HG03432 (cell line): ENCODE results near the gene HDDC2.
A peak's percentile ranks its signal among the peaks of the same experiment; 100 is the strongest.

Experiments used
- ATAC-seq: cut with Tn5 transposase; IDR thresholded peaks from one replicate; pipeline ENCODE4 v1.9.1; 2021; ENCODE audit warnings: mild to moderate bottlenecking, moderate library complexity; ENCODE audit not compliant: unreplicated experiment

Gene HDDC2

GRCh38 chr6:125271486-125272159 is 30.1 kb downstream of the HDDC2 start:
- ATAC-seq: no peak

DNA sequence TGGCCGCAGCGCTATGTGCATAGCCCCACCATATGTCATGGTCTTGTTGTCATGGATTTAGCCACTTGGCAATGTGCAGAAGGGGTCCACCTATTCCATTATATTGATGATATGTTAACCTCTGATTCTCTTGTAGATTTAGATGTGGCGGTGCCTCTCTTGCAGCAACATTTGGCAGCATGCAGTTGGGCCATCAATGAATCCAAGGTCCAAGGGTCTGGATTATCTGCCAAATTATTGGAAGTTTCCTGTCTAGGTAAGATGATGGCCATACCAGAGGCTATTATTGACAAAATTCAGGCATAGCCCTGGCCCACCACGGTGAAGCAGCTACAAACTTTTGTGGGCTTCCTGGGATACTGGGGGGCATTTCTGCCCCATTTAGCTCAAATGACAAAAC is 31.4 kb downstream of the HDDC2 start:
- no peak for ATAC-seq

- no peak for ATAC-seq
Measured at GRCh38 chr6:125269328-125269985, 32.3 kb downstream of the HDDC2 start.

DNA sequence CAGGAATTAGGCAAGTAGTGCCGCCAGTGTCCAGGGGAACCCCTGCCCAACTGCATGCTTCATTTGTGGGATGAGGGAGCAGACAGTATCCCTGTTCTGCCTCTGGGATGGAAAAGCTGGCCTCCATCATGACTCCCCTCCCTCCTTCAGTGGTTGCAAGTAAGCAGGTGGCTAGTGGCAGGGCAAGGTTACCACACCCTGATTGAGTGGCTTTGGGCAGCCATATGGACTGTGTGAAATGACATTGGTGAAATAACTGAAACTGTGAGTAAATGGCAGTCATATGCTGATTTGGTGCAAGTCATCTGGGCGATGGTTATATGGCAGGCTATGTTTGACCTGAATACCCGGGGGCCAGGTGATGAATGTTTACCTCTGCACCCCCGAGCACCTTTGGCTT is 33.0 kb downstream of the HDDC2 start:
- no peak for ATAC-seq

GRCh38 chr6:125267806-125268523 is 33.8 kb downstream of the HDDC2 start:
- ATAC-seq: no peak

DNA sequence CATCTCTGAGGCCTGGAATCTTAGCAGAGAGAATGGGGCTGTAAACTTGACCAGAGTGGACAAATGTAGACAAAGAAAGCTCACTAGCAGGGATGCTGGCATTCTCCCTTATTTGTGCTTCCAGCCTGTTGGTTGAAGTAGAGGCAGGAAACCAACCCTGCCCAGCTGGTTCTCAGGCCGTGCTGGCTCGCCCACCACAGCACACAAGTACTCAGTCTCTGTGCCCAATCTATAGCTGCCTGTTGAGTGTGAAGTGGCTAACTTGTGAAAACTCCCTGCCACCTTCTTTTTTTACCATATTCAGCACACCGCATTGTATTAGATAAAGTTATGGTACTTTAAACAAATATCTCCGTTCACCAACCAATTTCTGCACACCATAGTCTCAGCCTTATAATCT is 37.3 kb downstream of the HDDC2 start:
- no peak for ATAC-seq

DNA sequence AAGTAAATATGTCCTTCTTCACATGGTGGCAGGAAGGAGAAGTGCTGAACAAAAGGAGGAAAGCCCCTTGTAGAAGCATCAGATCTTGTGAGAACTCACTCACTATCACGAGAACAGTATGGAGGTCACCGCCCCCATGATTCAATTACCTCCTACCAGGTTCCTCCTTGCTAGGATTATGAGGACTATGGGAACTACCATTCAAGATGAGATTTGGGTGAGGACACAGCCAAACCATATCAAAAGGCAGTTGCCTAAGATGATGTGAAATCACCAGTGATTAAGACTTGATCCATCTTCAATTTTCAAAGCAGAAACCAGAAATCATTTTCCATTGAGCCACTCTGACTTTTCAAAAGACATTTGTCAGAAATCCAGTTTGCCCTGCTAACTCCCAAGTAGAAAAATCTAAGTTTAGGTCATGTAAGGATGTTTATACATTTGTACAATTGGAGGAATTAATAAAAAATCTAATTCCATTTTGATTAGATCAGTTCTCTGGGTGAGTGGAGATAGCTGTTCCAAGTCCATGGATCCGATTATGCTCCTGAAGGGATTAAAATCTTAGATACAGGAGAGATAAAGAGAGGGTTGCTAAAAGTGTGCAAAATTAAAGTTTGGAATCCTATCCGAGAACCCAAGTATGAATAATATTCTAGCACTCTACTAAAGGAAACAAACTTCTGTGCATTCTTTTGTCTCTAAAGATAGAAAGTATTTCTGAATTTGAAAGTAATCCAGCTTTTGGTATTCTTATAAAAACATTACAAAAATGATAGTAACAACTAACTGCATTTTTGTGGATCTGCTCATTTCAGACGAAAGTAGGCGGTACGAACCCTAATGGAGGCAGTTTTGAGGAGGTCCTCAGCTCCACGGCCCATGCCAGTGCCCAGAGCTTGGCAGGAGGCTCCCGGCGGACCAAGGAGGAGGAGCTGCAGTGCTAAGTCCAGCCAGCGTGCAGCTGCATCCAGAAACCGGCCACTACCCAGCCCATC is 39.5 kb downstream of the HDDC2 start:
- ATAC-seq: no peak

GRCh38 chr6:125259354-125259736 is 42.4 kb downstream of the HDDC2 start:
- no peak for ATAC-seq

DNA sequence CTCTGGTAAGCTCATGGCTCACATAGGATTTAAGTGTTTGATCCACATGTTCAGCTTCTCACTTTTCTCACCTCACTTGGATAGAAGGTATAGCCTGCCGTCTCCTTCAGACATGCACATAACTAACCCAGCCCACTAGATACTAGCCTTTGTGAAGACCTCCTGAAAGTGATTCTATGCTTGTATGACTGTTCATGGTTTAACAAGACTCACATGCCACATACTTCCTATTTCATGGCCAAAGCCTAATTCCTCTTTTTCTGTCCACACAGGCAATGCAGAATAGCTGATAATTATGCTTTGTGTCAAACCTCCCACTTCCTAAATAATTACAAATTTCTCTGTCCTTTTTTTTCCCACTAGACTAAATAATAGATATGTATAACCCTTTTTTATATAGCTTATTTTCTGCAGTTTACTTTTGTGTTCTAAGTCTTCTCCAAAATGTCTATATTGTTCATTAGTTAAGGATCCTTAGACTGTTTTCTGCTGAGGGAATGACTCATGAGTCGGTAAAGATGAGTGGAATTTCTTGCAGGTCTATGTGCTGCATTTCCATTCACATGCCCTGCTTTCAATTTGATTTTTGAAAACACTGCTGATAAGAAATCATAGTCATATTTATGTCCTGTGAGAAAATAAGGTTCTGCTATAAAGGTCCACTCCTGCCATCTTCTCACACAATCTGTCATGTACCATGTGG is 43.0 kb downstream of the HDDC2 start:
- peak; percentile 69 for ATAC-seq

GRCh38 chr6:125257351-125257750 is 44.4 kb downstream of the HDDC2 start:
- no peak for ATAC-seq

DNA sequence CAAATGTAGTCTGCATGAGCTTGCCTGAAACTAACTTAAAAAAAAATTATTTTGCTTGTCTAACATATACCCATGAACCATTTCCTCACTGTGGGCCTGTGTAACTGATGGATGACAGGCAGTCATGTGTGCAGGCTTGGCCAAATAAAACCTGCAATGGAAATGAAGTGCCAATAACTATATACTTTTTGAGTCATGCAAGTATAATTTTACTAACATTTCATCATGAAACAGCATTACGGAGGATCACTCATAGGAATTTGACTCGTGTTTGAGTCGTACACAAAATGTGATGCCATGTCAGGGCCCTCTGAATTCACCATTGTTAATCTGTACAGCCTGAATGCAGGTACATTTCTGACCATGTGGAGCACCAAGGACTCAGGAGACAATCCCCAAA is 46.6 kb downstream of the HDDC2 start:
- no peak for ATAC-seq

DNA sequence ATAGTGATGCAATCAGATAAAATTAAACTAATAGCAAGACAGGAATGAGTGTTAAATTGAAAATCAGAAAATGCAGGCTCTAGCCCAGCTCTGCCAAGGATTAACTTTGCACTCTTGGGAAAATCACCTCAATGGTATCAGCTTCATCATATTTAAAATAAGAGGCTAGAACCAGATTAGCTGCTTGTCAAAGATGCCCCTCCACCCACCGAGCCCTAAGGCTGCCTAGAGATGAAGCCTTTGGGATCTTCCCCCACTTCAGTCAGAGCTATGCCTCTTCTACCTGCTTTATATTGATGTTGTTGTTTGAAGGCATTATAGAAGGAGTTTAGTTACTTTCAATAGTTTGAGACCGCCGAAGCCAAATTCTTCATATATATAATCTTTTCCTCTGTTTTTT is 47.4 kb downstream of the HDDC2 start:
- ATAC-seq: no peak

DNA sequence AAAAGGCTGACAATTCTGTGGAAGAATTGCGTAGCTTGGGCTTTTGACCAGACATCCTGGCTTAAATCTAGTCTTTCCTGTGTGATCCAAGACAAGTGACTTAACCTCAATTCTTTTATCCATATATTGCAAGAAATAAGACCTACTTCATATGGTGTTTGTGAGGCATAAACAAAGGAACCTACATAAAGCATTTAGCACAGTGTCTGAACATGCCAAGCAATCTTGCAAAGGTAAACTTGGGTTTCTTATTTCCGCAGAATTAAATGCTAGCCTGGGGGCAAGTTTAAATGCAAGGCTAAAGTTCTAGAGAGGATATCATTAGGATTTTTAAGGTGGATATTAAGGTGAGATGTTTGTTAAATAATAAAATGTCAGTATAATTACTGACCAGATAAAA is 47.9 kb downstream of the HDDC2 start:
- ATAC-seq: no peak

GRCh38 chr6:125252891-125253290 is 48.9 kb downstream of the HDDC2 start:
- no peak for ATAC-seq

GRCh38 chr6:125251516-125252220 is 50.1 kb downstream of the HDDC2 start:
- ATAC-seq: no peak

DNA sequence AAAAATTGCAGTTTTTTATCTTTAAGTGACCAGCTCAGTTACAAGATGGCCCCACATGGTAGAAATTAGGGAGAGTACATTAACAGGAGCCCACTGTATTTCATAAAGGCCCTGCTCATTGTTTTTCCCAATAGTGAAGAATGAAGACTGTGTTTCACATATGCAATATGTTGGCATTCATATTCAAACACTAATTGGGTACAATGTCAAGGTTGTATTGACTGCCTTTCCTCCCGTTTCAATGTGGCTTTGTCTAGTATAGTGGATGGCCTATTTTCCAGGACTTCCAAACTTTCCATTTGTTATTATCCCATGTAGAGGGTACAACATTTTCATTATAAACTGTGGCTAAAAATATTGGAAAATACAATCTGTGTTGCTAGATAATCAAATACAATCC is 51.3 kb downstream of the HDDC2 start:
- ATAC-seq: no peak

DNA sequence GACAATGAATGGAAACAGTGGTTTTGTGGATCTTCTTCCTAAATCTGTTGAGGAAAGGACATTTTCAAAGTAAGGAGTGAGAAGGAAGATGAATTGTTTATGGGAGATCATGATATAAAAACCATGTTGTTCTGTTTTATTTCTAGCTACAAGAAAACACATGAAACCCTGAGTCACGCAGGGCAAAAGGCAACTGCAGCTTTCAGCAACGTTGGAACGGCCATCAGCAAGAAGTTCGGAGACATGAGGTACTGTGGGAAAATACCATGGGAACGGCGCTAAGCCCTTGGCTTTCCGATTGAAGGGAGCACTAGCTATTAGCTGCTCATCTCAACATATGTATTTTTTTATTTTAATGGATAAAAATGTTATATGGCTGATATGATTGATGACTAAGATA is 53.6 kb downstream of the HDDC2 start:
- ATAC-seq: no peak

GRCh38 chr6:125246566-125246965 is 55.2 kb downstream of the HDDC2 start:
- no peak for ATAC-seq

DNA sequence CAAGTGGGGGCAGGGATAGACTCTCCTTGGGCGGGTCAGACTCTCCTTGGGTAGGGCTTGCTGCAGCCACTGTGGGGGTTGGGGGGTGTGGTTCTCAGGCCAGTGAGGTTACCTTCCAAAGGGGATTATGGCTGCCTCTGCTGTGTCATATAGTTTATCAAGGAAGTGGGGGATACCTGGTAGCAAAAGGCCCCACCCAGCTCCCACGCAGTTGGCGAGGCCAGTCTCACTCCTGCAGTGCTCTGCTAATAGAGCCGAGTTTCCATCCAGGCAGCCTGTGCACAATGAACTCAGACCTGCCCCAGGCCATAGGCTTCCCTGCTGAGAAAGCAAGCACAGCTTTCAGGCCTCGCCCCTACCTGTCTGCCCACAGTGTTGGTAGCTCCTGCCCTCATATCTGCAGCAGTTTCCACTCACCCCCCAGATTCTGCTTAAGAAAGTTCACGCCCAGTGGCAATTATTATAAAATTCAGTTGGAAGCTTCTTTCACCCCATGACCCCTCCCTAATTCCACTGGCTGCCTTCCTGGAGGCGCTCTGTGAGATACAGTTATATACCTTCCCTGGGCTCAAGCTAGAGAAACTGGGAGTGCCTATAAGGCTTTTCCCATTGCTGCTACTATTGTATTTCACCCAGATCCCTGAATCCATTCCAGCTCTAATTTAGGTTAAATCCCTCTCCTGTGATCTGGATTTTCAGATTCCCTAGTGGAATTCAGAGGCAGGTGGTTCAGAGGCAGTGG is 56.1 kb downstream of the HDDC2 start:
- no peak for ATAC-seq
